WERI-Rb-1 (cell line): ENCODE measurements around the gene EPS8L3.

Source experiments
- DNase-seq: peaks from one replicate; pipeline ENCODE4 v3.0.0-alpha.2; 2020
- H3K27ac ChIP-seq: fragments of 250-450 bp; sonication (Bioruptor Pico); 2 replicates; pipeline ENCODE4 v1.5.1; 2020; ENCODE audit warnings: mild to moderate bottlenecking, moderate library complexity
- H3K27me3 ChIP-seq: fragments of 250-450 bp; sonication (Bioruptor Pico); 2 replicates; pipeline ENCODE4 v1.5.1; 2021; ENCODE audit warnings: mild to moderate bottlenecking, low read depth, moderate library complexity; ENCODE audit not compliant: insufficient read depth, severe bottlenecking
- H3K36me3 ChIP-seq: fragments of 250-450 bp; sonication (Bioruptor Pico); 2 replicates; pipeline ENCODE4 v1.5.1; 2020; ENCODE audit warnings: mild to moderate bottlenecking, moderate library complexity
- H3K4me3 ChIP-seq: 2 replicates; pipeline ENCODE4 v1.5.1; 2011; ENCODE audit warnings: low read depth, mild to moderate bottlenecking, control low read depth, low read length
- H3K9me3 ChIP-seq: fragments of 250-450 bp; sonication (Bioruptor Pico); 2 replicates; pipeline ENCODE4 v1.5.1; 2021; ENCODE audit warnings: mild to moderate bottlenecking, moderate library complexity; ENCODE audit not compliant: severe bottlenecking
- TF ChIP-seq, protein P1 (sequence below): IDR thresholded peaks from 2 replicates; pipeline ENCODE4 v1.5.1; 2011; ENCODE audit warnings: low read depth, mild to moderate bottlenecking, control low read depth, inconsistent platforms, low read length

EPS8L3 gene

DNA sequence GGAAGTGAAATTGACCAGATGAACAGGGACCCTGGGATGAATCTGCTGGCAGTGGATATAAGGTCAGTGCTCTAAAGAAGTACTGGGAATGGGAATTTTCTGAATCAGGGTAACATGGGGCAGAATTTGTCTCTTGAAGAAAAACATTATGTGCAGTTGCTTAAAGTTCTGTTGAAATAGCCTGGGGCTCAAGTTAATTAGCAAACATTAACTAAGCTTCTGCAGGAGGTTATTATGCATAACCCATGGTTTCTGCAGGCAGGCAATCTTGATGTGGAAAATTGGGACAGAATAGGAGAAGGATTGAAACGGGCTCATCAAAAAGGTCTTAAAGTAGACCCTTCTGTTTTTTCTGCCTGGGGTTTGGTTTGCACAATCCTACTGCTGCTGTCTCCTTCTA lies 37.7 kb downstream of the EPS8L3 start:
- no peak overlapping the region for H3K27ac ChIP-seq
- no peak for DNase-seq
- TF ChIP-seq, protein P1, sequence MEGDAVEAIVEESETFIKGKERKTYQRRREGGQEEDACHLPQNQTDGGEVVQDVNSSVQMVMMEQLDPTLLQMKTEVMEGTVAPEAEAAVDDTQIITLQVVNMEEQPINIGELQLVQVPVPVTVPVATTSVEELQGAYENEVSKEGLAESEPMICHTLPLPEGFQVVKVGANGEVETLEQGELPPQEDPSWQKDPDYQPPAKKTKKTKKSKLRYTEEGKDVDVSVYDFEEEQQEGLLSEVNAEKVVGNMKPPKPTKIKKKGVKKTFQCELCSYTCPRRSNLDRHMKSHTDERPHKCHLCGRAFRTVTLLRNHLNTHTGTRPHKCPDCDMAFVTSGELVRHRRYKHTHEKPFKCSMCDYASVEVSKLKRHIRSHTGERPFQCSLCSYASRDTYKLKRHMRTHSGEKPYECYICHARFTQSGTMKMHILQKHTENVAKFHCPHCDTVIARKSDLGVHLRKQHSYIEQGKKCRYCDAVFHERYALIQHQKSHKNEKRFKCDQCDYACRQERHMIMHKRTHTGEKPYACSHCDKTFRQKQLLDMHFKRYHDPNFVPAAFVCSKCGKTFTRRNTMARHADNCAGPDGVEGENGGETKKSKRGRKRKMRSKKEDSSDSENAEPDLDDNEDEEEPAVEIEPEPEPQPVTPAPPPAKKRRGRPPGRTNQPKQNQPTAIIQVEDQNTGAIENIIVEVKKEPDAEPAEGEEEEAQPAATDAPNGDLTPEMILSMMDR: no peak
- H3K27me3 ChIP-seq: no peaks in the 10 kb centered on the region
- H3K9me3 ChIP-seq: peaks cover 5% of the 10 kb centered on the region
- H3K36me3 ChIP-seq: no peaks in the 10 kb centered on the region
- no peak overlapping the region for H3K4me3 ChIP-seq

DNA sequence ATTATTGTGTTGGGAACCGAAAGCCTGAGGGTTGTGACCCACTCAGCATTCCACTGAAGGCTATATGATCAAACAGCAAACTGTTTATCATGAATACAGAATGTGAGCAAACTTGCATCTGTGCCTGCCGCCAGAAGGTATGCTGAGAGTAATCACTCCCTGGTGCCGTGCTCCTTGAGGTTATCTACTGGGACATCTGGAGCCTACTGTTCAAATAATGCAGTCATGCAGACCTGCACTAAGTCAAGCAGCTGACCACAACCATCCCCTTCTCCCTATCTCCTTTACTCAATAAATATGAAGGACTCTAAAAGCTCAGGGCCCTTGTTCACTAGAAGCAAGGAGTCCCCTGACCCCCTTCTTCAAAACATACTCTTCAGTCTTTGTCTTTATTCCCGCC lies 38.2 kb downstream of the EPS8L3 start:
- no peak overlapping the region for H3K27ac ChIP-seq
- no peak overlapping the region for H3K4me3 ChIP-seq
- no peak for DNase-seq
- TF ChIP-seq, protein P1: no peak
- peaks cover 5% of the 10 kb centered on the region for H3K9me3 ChIP-seq
- H3K27me3 ChIP-seq: no peaks in the 10 kb centered on the region
- H3K36me3 ChIP-seq: no peaks in the 10 kb centered on the region

DNA sequence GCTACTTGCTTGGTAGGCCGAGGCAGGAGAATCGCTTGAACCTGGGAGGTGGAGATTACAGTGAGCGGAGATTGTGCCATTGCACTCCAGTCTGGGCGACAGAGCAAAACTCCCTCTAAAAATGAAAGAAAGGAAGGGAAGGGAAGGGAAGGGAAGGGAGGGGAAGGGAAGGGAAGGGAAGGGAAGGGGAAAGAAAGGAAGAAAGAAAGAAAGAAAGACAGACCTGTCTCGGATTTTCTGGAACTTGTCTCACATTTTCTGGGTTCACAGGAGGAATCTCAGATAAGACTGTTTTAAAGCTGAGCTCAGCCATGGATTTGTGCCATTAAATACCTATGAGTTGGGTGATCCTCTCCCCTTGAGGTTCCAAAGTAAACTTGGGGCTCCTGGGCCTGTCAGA lies 38.8 kb downstream of the EPS8L3 start:
- TF ChIP-seq, protein P1: no peak
- Histone ChIP-seq H3K36me3 (no peaks in the 10 kb centered on the region), H3K4me3 (no peak overlapping the region), H3K9me3 (peaks cover 5% of the 10 kb centered on the region), H3K27ac (no peak overlapping the region), H3K27me3 (no peaks in the 10 kb centered on the region)
- no peak for DNase-seq

DNA sequence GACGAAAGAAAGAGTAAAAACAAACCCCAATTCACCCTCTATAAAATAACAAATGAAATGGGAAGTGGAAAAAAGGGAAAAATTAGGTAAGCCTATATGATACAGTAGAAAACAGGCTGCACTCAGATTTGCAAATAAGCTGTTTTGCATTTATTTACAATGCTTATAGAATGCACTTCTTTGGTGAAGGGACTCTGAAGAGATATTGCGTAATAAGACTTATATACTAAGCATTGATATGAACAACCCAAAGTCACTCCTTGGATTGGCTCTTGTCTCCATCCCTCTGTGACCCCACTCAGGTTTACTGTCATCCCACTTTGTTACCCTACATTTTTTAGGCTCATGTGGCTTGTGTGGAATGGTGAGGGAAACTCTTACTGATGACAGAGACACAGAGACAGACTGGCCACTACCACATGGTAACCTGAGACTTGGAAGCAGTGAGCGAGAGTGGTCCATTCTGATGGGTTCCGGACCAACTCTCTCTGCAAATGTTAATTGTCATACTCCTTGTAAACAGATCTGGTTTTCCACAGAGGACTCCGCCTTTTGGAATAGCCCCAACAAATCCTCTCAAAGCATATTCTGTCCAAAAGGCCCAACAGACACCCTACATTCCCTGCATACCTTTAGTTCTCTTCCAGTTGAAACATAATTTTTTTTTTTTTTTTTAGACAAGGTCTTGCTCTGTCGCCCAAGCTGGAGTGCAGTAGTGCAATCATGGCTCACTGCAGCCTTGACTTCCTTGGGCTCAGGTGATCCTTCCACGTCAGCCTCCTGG lies 40.6 kb downstream of the EPS8L3 start:
- Histone ChIP-seq H3K4me3 (no peak overlapping the region), H3K27me3 (no peaks in the 10 kb centered on the region), H3K36me3 (no peaks in the 10 kb centered on the region), H3K27ac (no peak overlapping the region), H3K9me3 (peaks cover 5% of the 10 kb centered on the region)
- DNase-seq: no peak
- TF ChIP-seq, protein P1: no peak

DNA sequence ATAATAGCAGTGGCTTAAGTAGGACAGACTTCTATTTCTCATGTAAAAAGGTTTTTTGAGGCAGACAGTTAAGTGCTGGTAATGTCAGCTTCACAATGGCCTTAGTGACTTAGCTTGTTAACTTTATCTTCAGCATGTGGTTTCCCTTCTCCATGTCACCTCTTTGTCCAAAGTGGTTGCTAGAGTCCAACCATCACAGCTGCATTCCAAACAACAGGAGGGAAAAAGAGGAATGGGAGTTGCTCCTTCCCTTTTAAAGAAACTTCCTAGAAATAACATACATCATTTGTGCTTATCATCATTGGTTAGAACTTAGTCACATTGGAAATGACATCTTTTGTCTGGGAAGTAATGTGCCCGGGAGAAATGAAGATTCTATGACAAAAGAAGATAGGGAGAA lies 41.8 kb downstream of the EPS8L3 start:
- TF ChIP-seq, protein P1: no peak
- H3K27me3 ChIP-seq: no peaks in the 10 kb centered on the region
- no peaks in the 10 kb centered on the region for H3K36me3 ChIP-seq
- peaks cover 5% of the 10 kb centered on the region for H3K9me3 ChIP-seq
- H3K4me3 ChIP-seq: no peak overlapping the region
- no peak for DNase-seq
- H3K27ac ChIP-seq: no peak overlapping the region

DNA sequence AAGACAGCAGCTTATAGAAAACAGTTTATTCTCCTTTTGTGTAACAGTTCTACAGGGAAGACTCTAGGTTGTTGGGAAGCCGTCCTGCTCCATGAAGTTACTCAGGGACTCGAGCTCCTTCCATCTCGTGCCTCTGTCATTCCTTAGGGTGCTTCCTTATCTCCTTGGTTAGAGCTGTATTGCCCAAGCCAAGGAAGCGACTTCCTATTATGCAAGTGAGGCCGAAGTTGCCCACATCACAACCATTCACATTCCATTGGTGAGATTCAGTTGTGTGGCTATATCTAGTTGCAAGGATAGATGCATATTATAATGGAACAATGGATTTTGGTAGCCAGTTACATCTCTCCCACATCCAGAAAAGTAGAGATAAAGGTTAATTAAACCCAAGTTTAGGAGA lies 42.7 kb downstream of the EPS8L3 start:
- TF ChIP-seq, protein P1: no peak
- H3K36me3 ChIP-seq: no peaks in the 10 kb centered on the region
- H3K9me3 ChIP-seq: peaks cover 5% of the 10 kb centered on the region
- no peak overlapping the region for H3K27ac ChIP-seq
- no peak overlapping the region for H3K4me3 ChIP-seq
- DNase-seq: no peak
- H3K27me3 ChIP-seq: no peaks in the 10 kb centered on the region
